ENCODE results near the gene PDZK1. TPM values are rescaled to one million over a fixed set of nuclear protein-coding genes. Genes with fewer than 3 reads are reported as not detected.
"Not testable (repeated sequence)": the region's sequence is repeated elsewhere in the genome, so short reads cannot be mapped to it uniquely, and the experiment has no call there.

The PDZK1 gene
- total RNA-seq, 4 donors from 2014 or later: 1.9 to 3.0 (median 2.2) TPM; not detected in 1

DNA sequence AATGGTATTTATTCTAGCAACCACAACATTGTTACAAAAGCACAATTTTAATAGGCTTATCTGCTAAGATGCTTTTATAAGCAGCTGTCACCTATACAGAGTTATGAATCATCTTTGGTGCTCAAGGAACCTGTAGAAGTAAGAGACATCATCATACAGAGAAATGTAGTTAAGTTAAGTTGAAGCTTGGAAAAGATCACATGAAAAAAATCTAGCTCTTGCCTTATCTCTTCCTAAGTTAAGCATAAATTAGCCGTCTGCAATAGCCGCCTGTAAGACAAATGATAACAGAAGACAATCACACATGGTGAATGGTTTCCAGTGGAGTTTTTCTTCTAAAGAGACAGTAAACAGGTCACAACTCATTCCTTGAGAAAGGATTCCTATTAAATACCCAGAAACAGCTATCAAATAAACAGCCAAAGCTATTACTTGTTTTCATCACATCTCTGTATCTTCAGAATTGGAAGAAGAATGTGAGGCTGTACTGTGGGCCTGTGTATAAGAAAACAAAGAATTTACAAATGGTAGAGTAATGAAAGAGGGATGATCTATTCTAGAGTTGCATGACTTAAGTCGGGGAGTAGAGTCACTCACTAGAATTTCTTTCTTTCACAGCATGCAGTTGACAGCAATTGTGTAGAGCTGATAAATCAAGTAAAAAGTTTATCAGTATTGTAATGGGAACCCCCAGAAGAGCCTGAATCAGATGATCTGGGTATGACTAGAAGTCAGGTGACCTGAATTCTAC is 36.0 kb downstream of the PDZK1 start:
- H3K36me3 ChIP-seq; H3K27me3 ChIP-seq; H3K4me1 ChIP-seq; H3K4me3 ChIP-seq; H3K27ac ChIP-seq; H3K9me3 ChIP-seq; in situ Hi-C loops (cut with MboI; ENCODE audit: low pct_ligation_motif_present in 1 of 4, low pct_unique_long_range_greater_than_20kb in 1 of 4, low sequenced_read_pairs in 3 of 4); intact Hi-C loops (cut with DNase I; ENCODE audit: low total_unique reads); DNase-seq: not testable (repeated sequence)
- 95% methylated on average over 2 of the region's 3 CpGs; no CpG with 5 or more reads in 1 of the 2 donors for WGBS, 2 donors (ENCODE audit: low coverage in 1 of 2)

DNA sequence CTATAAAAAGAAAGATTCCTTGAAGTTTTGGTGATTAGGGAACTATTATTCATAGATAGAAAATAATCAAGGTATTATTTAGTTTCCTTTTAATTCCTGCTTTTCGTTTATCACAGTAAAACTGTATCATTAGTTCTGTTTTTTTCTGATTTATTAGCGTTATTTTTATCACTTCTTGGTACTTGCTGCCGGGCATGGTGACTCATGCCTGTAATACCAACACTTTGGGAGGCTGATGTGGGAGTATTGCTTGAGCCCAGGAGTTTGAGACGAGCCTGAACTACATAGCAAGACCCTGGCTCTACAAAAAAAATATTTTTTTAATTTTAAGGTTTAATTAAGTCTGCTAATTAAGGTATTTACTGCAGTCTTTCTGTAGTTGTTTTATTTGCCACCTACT is 42.2 kb downstream of the PDZK1 start:
- H3K27ac ChIP-seq; DNase-seq; intact Hi-C loops (cut with DNase I; ENCODE audit: low total_unique reads); H3K4me1 ChIP-seq; in situ Hi-C loops (cut with MboI; ENCODE audit: low pct_ligation_motif_present in 1 of 4, low pct_unique_long_range_greater_than_20kb in 1 of 4, low sequenced_read_pairs in 3 of 4); H3K27me3 ChIP-seq; H3K4me3 ChIP-seq; H3K36me3 ChIP-seq; H3K9me3 ChIP-seq: not testable (repeated sequence)
- WGBS, 2 donors (ENCODE audit: low coverage in 1 of 2): 74% methylated on average over 4 of the region's 4 CpGs; no CpG with 5 or more reads in 1 of the 2 donors

DNA sequence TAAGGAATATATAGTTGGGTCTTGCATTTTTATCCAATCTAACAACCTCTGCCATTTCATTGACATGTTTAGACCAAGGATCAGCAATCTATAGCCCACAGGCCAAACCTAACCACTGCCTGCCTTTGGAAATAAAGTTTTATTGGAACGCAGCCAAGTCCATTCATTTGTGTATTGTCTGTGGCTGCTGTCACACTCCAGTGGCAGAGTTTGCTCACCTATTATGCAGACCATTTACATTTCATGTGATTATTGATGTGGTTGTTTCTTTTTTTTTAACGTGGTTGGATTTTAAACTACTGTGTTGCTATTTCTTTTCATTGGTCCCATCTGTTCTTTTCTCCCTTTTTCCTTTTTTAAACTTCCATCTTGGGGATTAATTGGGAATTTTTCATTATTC is 44.7 kb downstream of the PDZK1 start:
- H3K27ac ChIP-seq; in situ Hi-C loops (cut with MboI; ENCODE audit: low pct_ligation_motif_present in 1 of 4, low pct_unique_long_range_greater_than_20kb in 1 of 4, low sequenced_read_pairs in 3 of 4); H3K27me3 ChIP-seq; H3K9me3 ChIP-seq; DNase-seq; H3K4me1 ChIP-seq; H3K36me3 ChIP-seq; H3K4me3 ChIP-seq; intact Hi-C loops (cut with DNase I; ENCODE audit: low total_unique reads): not testable (repeated sequence)
- 41 to 60% methylated on average over 2 of the region's 2 CpGs for WGBS, 2 donors (ENCODE audit: low coverage in 1 of 2)

DNA sequence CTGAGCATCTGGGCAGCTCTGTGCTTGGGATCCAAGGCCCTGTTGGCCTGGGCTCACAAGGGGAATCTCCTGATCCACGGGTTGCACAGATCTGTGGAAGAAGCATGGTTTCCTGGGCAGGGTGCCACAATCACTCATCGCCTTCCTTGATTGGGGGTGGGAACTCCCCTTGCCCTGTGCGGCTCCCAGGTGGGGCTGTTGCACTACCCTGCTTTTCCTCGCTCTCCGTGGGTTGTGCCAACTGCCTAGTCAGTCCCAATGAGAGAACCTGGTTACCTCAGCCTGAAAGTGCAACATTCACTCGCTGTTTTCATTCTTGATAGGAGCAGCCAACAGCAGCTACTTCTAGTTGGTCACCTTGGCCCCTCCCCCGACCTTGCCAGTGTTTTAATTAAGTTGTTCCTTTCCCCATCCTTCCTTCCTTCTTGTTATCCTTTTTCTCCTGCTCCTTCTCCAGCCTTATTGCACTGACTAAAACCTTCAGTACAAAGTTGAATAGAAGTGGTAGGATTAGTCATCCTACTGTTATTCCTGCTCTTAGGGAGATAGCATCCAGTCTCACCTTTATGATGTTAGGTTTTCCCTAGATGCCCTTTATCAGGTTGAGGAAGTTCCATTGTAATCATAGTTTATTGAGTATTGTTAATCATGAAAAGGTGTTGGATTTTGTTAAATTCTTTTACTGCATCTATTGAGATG is 50.8 kb downstream of the PDZK1 start:
- in situ Hi-C loops (cut with MboI; ENCODE audit: low pct_ligation_motif_present in 1 of 4, low pct_unique_long_range_greater_than_20kb in 1 of 4, low sequenced_read_pairs in 3 of 4); H3K4me1 ChIP-seq; H3K9me3 ChIP-seq; DNase-seq; H3K27me3 ChIP-seq; H3K36me3 ChIP-seq; H3K27ac ChIP-seq; intact Hi-C loops (cut with DNase I; ENCODE audit: low total_unique reads); H3K4me3 ChIP-seq: not testable (repeated sequence)
- 90 to 100% methylated on average over 1 to 2 of the region's 7 CpGs for WGBS, 2 donors (ENCODE audit: low coverage in 1 of 2)

DNA sequence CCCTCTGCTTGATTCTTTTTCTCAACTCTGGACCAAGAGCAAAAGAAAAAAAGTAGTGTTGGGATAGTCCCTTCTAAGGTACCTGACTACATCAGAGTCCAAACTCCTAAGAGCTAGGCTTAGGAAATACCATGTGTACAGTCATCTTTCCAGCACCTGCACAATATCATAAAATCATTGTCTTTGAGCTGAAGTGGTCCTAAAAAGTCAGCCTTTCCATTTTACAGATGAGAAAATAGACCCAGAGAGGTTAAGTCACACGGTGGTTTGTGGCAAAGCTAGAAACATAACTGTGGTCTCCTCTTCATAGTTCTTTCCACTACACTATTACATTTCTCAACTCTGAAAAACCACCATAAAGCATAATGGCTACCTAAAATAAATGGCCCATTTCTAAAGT is 63.2 kb downstream of the PDZK1 start:
- intact Hi-C loops (cut with DNase I; ENCODE audit: low total_unique reads); H3K27me3 ChIP-seq; DNase-seq; H3K4me3 ChIP-seq; H3K27ac ChIP-seq; in situ Hi-C loops (cut with MboI; ENCODE audit: low pct_ligation_motif_present in 1 of 4, low pct_unique_long_range_greater_than_20kb in 1 of 4, low sequenced_read_pairs in 3 of 4); H3K9me3 ChIP-seq; H3K36me3 ChIP-seq; H3K4me1 ChIP-seq: not testable (repeated sequence)
- WGBS, 2 donors (ENCODE audit: low coverage in 1 of 2): no CpG with 5 or more reads among the region's 1 CpG

DNA sequence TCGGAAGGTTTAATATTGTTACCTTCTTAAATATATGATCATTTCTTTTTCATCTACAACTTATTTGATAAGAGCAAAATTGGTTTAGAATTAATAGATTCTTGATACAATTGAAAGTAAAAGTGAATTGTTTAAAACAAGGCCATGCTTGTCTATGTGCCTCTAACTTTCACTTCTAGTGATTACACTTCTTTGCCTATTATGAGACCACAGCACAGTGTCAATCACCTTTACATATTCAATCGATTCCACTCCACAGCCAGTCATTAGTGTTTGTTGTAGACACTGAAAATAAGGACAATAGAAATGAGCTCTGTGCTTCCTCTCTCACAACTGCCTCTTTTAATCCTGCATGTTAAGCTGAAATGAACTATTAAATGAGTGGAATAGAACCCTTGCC is 65.3 kb downstream of the PDZK1 start:
- in situ Hi-C loops (cut with MboI; ENCODE audit: low pct_ligation_motif_present in 1 of 4, low pct_unique_long_range_greater_than_20kb in 1 of 4, low sequenced_read_pairs in 3 of 4); H3K27me3 ChIP-seq; H3K36me3 ChIP-seq; H3K4me1 ChIP-seq; H3K9me3 ChIP-seq; H3K27ac ChIP-seq; H3K4me3 ChIP-seq; DNase-seq; intact Hi-C loops (cut with DNase I; ENCODE audit: low total_unique reads): not testable (repeated sequence)
- WGBS, 2 donors (ENCODE audit: low coverage in 1 of 2): 100% methylated on average over 1 of the region's 2 CpGs; no CpG with 5 or more reads in 1 of the 2 donors

DNA sequence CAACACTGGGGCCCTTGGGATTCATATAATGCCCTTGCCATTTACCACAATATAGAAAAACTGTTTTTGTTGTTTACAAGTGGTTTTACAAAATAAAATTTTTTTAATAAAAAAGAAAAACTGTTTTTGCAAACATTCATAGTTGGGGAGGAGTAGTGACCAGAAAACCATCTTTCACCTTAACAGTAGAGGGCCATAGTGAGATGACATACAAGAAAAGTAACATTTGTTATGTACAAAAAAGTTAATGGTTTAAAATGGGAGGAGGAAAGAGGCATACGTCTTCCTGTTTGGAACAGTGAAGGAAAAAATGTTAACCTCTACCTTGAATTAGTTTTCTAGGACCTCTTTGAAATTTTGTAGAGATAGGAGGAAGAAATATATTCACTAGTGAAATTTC is 70.9 kb downstream of the PDZK1 start:
- H3K36me3 ChIP-seq; H3K4me1 ChIP-seq; H3K4me3 ChIP-seq; H3K27me3 ChIP-seq; intact Hi-C loops (cut with DNase I; ENCODE audit: low total_unique reads); in situ Hi-C loops (cut with MboI; ENCODE audit: low pct_ligation_motif_present in 1 of 4, low pct_unique_long_range_greater_than_20kb in 1 of 4, low sequenced_read_pairs in 3 of 4); DNase-seq; H3K9me3 ChIP-seq; H3K27ac ChIP-seq: not testable (repeated sequence)
- 52 to 60% methylated on average over 1 of the region's 1 CpG for WGBS, 2 donors (ENCODE audit: low coverage in 1 of 2)

DNA sequence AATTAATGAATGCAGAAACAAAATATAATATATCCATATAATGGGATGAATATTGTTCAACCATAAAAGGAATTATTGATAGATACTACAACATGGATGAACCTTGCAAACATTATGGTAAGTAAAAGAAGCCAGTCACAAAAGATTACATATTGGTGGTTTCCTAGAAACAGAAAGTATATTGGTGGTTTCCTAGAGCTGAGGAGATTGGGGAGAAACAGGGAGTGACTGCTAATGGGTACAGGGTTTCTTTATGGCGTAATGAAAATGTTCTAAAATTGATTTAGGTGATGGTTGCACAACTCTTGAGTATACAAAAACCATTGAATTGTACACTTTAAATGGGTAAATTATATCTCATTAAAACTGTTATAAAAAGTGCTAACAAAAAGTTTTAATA is 85.0 kb downstream of the PDZK1 start:
- H3K27me3 ChIP-seq; in situ Hi-C loops (cut with MboI; ENCODE audit: low pct_ligation_motif_present in 1 of 4, low pct_unique_long_range_greater_than_20kb in 1 of 4, low sequenced_read_pairs in 3 of 4); H3K4me3 ChIP-seq; H3K4me1 ChIP-seq; H3K9me3 ChIP-seq; H3K27ac ChIP-seq; intact Hi-C loops (cut with DNase I; ENCODE audit: low total_unique reads); H3K36me3 ChIP-seq; DNase-seq: not testable (repeated sequence)
- no CpG with 5 or more reads among the region's 1 CpG for WGBS, 2 donors (ENCODE audit: low coverage in 1 of 2)

Other genes with a start within 250 kb of the PDZK1 start
- 10 to 100 TPM in 3 of 4 donors, 1 to 10 TPM in 1; 2.6 to 46.4 (median 36.5) TPM for gene GPR89A, start 99.4 kb downstream of the PDZK1 start, total RNA-seq
- 1 to 10 TPM in 1 of 4 donors, under 1 TPM in 1, not detected in 2; 0.82 to 1.6 TPM for gene CD160, start 12.1 kb upstream of the PDZK1 start, total RNA-seq
- 10 to 100 TPM in 3 of 4 donors, 1 to 10 TPM in 1; 6.4 to 21.5 (median 13.3) TPM for gene RNF115, start 116.7 kb upstream of the PDZK1 start, total RNA-seq
- 10 to 100 TPM; 13.1 to 77.2 (median 29.0) TPM for gene POLR3C, start 116.8 kb upstream of the PDZK1 start, total RNA-seq
- 1 to 10 TPM in 2 of 4 donors, under 1 TPM in 1, not detected in 1; 0.95 to 2.2 (median 1.1) TPM for gene NUDT17, start 138.3 kb upstream of the PDZK1 start, total RNA-seq
- 10 to 100 TPM; 10.2 to 71.6 (median 17.8) TPM for gene PIAS3, start 151.7 kb upstream of the PDZK1 start, total RNA-seq
- 1 to 10 TPM in 3 of 4 donors, not detected in 1; 1.1 to 1.8 (median 1.4) TPM for gene ANKRD35, start 178.5 kb upstream of the PDZK1 start, total RNA-seq
- 10 to 100 TPM in 1 of 4 donors, 1 to 10 TPM in 3; 2.2 to 18.1 (median 5.4) TPM for gene ITGA10, start 202.7 kb upstream of the PDZK1 start, total RNA-seq
- gene PEX11B, start 211.3 kb upstream of the PDZK1 start, total RNA-seq: 10 to 100 TPM in 3 of 4 donors, 1 to 10 TPM in 1; 8.8 to 38.9 (median 27.0) TPM
- 100 to 1,000 TPM in 2 of 4 donors, 10 to 100 TPM in 2; 23.6 to 122 (median 99.1) TPM for gene RBM8A, start 220.1 kb upstream of the PDZK1 start, total RNA-seq

All from transverse colon (tissue), 4 donors.